GM18505 (cell line): ENCODE measurements around the gene VPS50.

Experiments used
- ATAC-seq: cut with Tn5 transposase; IDR thresholded peaks from one replicate; pipeline ENCODE4 v1.9.1; 2021; ENCODE audit not compliant: unreplicated experiment
- POLR2A ChIP-seq: IDR thresholded peaks from 4 replicates; pipeline ENCODE4 v1.6.1; 2011; ENCODE audit warnings: borderline replicate concordance; ENCODE audit not compliant: insufficient read depth, insufficient read length; ENCODE audit errors: extremely low read depth

The VPS50 gene, protein sequence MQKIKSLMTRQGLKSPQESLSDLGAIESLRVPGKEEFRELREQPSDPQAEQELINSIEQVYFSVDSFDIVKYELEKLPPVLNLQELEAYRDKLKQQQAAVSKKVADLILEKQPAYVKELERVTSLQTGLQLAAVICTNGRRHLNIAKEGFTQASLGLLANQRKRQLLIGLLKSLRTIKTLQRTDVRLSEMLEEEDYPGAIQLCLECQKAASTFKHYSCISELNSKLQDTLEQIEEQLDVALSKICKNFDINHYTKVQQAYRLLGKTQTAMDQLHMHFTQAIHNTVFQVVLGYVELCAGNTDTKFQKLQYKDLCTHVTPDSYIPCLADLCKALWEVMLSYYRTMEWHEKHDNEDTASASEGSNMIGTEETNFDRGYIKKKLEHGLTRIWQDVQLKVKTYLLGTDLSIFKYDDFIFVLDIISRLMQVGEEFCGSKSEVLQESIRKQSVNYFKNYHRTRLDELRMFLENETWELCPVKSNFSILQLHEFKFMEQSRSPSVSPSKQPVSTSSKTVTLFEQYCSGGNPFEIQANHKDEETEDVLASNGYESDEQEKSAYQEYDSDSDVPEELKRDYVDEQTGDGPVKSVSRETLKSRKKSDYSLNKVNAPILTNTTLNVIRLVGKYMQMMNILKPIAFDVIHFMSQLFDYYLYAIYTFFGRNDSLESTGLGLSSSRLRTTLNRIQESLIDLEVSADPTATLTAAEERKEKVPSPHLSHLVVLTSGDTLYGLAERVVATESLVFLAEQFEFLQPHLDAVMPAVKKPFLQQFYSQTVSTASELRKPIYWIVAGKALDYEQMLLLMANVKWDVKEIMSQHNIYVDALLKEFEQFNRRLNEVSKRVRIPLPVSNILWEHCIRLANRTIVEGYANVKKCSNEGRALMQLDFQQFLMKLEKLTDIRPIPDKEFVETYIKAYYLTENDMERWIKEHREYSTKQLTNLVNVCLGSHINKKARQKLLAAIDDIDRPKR

DNA sequence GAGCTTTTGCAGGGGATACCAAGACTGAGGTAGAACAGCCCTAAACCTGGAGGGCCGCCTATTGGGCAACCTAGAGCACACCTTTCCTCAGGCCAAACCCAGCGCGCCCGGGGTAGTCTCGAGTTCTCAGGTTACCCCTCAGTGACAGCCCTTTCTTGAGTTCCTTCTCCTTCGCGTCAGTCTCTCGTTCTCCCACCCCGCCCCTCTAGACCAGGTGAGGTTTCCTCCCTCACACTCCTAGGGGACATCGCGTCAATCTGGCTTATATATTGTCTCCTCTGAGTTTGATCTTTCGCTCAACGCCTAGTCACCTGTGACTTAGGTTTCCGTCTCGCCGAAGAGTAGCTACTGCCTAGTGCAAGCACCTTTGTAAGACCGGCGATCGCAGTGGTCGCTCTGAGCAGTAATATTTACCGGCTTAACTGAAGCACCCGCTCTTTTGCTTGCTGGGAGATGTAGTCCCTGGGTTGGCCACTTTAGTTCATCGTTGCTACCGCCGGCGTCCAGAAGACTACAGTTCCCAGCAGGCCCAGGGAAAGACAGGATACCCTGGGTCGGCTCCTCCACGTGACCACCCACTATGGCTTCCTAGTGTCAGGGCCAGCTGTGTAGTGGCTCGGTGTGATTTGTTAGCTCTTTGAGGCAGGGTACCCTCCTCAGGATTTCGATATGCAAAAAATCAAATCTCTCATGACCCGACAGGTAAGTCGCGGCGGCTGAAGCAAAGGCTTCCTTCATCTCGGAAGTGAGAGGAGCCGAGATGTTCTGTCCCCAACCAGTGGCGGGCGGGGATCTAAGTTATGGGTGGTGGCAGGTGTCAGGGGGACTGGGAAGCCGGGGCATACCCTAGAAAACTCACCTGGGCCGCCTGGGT, at the start of gene VPS50:
Gene VPS50, plus strand, starts transcription at position 568 of the 874 bp plus-strand sequence. Its CDS starts 102 bp downstream, at position 670.
- peak; percentile 100 for ATAC-seq
- peak; percentile 75 for TF ChIP-seq POLR2A

DNA sequence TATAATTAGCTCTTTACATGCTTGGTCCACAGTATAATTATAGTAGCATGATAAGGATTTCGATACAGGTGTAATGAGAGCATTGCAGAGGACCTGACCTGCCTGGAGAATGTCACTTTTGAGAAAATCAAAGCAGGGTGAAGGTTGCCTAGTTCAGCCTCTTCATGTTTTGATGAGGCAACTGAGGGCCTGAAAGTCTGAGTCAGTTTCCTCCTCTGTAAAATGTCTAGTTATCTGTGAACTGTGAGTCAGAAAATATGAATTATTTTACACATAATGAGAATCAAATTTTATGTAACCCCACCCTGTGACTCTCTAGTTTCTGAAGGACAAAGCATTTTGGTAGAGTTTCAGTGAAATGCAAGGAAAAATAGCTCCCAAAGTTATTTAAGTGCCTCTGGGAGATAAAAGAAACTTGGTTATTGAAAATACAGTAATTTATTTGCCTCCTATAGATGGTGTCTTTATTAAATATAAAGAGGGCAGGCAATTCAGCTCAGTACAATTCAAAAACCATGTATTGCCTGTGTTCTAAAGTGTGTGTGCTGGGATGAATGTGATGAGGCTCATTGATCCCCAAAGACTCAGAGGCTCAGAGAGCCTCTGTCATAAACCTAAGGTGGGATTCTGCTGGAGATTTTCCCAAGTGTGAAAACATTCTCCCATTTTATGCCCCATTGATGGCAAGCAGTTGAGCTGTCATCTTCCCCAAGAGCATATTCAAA, 46.7 kb upstream of the VPS50 start:
- ATAC-seq = no peak
- TF ChIP-seq POLR2A = no peak

DNA sequence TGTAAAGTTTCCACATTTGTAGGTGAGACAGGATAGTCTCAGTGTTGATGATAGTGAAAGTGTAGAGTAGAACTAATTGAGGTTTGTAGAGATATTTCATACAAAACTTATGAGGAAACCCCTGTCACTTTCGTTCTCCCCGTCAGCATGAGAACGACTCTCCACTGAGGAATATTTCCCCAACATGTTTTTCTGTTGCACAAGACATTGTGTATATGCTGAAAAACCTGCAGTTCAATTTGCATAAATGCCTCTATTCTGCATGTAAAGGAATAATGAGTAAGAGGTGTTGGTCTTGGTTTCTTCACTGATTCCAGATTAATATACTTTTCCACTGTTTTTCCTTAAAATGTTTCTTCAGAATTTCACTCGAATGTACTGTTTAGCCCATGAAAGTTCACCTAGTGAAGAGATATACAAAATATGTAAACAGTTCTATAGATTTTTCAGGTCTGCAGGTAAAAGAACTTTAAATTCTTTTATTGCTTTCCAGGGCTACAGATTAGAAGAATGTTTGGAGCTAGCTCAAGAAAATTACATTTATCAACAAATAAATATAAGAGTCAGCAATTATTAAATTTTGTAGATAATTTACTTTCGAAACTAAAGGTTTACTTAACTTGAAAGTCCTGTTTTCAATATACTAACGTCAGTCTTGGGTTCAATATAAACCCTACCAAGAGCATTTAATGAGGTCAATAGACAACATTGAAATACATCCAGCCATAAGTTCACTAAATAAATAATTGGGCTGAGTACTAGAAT, 43.1 kb upstream of the VPS50 start:
- ATAC-seq = no peak
- TF ChIP-seq POLR2A = no peak

DNA sequence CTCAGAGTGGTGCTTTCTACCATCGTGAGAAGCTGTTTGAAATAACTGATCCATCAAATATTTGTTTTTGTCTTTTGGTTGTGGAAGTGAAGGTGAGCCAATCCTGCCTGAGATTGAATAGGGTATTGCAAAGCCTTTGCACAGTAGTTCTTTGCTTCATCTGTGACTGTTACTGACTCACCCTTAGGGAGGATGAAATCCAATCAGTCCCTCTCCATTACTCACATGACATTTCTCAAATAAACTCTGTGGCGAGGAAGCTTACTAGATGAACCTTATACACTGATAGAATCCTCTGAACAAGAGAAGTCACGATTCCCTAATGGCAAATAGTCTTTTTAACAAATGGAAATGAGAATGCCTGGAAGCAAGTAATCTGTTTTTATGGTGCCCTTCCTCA, 37.8 kb upstream of the VPS50 start:
- TF ChIP-seq POLR2A = no peak
- no peak for ATAC-seq

DNA sequence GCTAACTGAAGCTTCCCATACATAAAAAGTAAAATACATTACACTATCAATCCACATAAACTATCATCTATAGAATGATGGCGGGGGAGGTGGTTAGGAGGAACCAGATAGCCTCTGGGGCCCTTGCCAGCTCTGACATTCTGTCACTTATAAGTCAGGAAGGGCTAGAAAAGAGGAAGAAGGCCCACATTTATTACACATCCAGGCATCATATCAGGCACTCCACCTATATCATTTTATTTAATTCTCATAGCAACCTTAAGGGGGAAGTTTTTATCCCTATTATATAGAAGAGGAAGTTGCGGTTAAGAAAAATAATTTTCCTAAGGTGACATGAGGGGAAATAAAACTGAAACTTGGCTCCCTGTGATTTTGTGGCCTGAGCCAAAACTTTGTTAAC, 35.8 kb upstream of the VPS50 start:
- no peak for TF ChIP-seq POLR2A
- no peak for ATAC-seq

DNA sequence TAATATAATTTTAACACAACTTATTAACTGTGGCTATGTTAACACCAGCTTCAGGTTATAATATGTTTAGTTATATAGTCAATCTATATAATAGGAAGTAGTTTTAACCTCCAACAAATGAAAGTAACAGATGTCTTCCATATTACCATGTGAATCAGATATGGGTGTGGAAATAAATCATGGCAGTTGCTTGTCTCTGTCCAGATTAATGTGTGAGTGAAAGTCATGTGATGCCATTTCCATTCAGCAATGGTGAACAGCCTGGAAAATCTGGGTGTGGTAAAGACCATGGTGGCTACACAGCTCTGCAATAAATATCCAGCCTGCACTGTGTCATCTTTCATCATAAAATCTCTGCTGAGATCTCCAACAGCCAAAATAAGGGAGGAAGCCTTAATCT, 33.7 kb upstream of the VPS50 start:
- no peak for TF ChIP-seq POLR2A
- no peak for ATAC-seq

DNA sequence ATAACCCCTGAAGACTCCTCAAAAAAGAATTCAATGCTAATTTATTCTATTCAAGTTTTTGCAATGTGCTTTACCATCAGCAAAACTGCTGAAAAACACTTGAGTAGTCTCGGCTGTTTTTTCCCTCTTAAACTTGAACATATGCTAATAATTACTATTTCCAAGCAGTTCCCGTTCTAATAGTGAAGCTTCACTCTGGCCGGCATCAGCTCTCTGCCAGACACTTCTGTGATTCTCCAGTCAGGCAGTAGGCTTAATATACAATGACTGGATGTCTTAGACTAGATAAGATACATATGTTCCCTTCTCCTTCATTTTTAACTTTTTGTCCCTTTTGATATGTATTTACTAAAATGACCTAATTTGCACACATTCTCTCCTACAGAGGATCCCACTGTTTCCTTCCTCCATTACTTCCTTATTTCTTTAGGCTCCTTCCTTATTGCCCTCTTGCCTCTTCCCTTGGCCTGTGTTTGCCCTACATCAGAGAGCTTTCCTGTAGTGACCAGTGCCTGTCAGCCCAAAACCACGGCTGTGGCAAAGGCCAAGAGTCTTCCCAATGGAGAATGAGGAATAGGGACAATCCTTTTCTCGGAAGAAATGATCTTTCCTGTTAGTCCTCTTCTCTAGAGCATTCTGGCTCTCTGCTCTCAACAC, 29.4 kb upstream of the VPS50 start:
- TF ChIP-seq POLR2A = no peak
- ATAC-seq = no peak

DNA sequence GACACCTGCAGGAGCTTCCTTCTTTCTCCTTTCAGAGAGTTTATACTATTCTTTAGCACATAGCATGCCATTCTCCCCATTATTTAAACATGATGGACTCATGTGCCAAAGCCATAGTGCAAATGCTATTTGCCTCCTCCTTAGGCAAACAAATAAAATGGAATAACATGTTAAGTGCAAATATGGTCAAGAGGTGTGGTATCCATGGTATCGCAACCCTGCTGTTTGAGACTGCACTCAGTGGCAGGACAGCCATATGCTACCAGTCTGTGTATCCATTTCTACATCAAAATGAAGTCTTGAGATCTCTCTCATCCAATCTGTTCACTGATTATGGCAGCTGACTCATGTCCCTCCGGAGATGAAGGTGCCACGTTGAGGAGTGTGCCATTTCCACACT, 28.7 kb upstream of the VPS50 start:
- TF ChIP-seq POLR2A = no peak
- ATAC-seq = no peak

DNA sequence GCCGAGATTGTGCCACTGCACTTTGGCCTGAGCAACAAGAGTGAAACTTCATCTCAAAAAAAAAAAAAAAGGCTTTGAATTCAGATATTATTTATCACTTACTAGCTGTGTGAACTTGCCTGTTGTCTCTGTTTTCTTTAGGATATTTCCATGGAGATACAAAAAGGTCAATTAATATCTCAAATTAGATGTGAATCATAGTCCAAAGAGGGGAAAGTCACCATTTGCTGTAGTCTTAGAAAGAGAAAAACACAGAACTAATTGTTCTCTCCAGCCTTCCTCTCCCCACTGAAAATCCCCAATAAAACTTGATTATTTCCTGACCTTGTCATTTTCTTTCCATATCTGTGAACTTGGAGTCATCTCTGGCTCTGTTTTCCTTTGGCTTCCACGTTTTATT, 27.1 kb upstream of the VPS50 start:
- TF ChIP-seq POLR2A = no peak
- ATAC-seq = no peak

DNA sequence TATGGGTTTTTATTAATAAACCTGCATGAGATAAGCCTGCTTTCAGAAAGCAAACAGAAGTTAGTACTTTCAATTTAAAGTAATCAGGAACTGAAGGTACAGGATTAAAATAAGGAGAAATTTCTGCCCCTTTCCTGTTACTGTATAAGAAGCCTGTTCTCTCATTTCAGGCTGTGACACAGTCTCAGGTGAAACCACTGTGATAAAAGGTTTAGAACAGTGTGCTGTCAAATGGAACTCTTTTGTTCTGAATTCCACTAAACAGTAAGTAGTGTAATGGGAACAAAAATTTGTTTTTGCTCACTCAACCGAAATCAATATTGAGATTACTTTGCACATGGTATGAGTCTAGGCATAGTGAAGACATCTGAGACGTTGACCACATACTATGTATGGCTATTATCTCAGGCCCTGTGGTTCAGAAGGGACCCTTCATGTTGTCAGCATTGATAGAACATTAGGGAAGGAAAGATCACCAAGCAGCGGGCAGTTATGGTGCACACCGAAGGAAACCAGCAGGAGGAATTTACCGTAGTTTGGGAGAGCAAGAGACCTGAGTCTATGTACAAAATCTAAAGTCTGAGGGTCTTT, 20.8 kb upstream of the VPS50 start:
- ATAC-seq = no peak

DNA sequence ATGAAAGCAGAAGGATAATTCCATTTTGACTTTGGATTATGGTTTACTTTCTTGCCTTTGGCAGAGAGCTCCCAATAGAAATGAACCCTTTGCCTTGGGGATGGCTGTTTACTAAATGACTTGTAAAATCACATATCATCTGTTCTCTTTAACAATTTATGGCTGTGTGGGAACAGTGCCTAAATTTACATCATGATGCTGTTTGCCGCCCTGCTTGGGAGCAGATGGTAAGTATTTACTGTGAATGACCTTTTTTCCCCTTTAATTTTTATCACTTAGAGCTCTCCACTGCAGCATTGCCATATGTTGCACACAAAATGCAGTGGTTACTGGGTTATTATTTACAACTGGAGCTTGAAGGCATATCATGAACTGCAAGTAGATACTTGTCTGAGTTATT, 19.3 kb upstream of the VPS50 start:
- no peak for ATAC-seq
- no peak for TF ChIP-seq POLR2A

More for the DNA sequence above, 20.8 kb upstream of the VPS50 start:
- TF ChIP-seq POLR2A = no peak
